Measurements from ENCODE around the gene PSMC3.
A peak's percentile ranks its signal among the peaks of the same experiment; 100 is the strongest.

Gene PSMC3

DNA sequence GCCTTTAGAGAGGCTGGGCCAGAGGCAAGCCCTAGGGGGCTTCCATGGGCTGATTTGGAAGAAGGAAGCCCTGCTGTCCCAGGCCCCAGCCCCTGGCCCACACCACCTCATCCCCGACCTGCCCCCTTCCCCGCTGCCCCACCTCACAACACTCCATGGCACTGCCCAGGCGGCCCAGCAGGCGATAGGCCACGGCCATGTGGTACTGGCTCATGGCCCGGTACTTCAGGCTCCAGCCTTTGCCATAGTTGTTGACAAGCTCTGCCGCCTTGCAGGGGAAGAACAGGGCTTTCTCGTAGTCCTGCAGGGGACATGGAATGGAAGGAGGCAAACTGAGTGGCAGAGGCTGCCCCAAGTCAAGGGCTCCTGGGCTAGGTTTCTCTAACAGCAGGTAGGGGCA lies 16.3 kb upstream of the PSMC3 start:
- DNase-seq: no peak

GRCh38 chr11:47441421-47441820 lies 15.2 kb upstream of the PSMC3 start:
- DNase-seq: no peak

GRCh38 chr11:47440054-47440476 lies 13.8 kb upstream of the PSMC3 start:
- no peak for DNase-seq

DNA sequence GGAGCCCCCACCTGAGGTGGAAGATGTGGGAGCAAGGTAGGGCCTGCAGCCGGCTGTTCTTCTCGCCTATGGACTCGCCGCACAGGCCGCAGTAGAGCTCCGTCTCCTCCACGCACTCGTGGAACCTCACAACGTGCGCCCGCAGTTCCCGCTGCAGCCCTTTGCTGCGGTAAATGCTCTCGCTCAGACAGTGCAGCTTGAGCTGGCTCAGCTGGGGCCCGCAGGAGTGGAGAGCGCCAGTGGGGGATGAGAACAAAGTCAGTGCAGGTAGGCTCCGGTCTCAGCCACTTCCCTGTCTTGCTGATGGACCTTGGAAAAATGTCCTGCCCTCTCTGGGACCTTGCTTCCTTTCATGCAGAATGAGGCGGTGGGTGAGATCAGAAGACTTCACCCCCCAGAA lies 12.5 kb upstream of the PSMC3 start:
- no peak for DNase-seq

DNA sequence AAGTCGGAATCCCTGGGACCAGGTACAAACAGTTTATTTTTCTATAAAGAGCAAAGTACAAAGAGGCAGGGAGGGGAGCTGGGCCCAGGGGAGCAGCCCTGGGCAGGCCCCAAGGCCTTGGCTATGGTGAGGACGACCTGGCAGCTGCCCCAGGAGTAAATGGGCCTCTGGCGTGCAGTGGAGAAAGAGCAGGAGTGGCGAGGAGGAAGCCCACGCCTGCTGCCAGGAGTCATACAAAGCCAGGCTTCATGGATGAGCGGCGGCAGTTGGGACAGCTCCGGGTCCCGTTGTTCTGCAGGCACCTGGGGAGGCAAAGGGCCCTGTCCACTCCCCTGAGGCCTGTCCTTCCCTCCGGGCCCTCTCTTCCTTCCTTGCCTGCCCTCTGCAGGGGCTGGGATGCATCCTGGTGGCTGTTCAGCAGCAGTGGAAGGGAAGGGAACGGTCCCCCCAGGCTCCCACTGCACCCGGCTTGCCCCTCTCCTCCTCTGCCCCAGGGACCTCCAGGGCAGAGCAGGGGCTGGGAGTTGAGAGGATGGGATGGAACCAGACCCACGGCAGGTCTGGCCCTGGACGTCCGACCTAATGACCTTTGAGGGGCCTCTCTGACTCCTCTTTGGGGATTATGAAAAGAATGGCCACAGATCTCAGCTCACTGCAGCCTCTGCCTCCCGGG lies 11.6 kb upstream of the PSMC3 start:
- DNase-seq: no peak

DNA sequence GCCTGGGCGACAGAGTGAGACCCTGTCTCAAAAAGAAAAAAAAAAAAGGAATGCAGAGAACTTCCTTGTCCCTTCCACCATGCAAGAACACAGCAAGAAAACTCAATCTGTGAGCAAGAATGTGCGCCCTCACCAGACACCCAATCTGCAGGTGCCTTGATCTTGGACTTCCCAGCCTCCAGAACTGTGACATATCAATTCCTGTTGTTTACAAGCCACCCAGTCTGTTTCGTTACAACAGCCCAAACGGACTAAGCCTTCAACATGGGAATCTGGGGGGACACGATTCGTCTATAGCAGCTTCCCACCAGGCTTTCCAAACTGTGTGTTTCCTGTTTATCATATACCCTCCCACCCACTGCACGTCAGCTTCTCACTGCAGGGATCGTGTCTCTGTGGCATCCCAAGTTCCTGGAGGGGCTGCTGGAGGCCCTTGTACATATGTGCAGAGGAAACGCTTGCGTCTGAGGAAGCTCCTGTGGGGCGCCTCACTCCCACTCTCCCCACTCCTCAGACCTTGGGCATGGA lies 11.0 kb upstream of the PSMC3 start:
- DNase-seq: no peak

GRCh38 chr11:47436726-47437125 lies 10.5 kb upstream of the PSMC3 start:
- no peak for DNase-seq

GRCh38 chr11:47435687-47436086 lies 9.4 kb upstream of the PSMC3 start:
- no peak for DNase-seq

DNA sequence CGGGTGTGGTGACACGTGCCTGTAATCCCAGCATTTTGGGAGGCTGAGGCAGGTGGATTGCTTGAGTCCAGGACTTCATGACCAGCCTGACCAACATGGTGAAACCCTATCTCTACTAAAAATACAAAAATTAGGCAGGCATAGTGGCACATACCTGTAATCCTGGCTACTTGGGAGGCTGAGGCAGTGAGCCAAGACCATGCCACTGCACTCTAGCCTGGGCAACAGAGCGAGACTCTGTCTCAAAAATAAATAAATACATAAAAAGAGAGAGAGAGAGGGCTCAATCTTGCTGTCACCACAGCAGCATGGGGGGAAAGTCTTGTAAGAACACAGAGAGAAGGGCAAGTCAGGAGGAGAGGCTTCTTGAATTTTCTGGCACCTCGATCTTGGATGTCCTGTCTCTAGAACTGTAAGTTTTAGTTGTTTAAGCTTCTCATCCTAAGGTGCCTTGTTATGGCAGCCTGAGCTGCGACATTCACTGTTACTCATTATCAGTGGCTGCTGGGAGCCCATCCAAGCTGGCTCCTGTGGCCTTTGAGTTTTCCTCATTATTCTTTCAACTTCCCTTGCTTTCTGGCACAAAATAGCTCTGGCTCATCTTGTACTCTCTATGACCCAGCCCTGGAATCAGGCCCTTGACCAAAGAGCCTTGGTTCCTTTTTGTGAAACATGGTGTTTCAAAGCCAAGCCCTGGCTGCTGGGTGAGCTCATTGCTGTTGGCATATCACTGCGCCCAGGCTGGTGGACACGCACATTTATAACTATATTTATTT lies 8.0 kb upstream of the PSMC3 start:
- peak; percentile 14 for DNase-seq

DNA sequence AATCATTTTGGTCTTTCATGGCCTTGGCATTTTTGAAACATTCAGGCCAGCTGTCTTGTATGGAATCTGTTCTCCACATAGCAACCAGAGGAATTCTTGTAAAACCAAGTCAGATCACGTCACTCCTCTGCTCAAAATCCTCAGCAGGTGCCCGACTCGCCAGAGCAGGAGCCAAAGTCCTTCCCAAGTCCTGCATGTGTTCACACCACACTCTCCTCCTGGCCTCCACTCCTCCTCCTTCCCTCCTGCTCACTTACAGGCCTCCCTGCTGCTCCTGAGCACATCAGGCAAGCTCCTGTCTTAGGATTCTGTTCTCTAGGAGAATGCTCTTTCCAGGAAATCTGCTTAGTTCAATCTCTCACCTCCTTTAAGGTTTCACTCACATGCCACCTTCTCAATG lies 6.9 kb upstream of the PSMC3 start:
- DNase-seq: no peak

GRCh38 chr11:47431356-47432083 lies 5.3 kb upstream of the PSMC3 start:
- no peak for DNase-seq

GRCh38 chr11:47430524-47430923 lies 4.3 kb upstream of the PSMC3 start:
- no peak for DNase-seq

GRCh38 chr11:47425611-47426010 lies 628 bp downstream of the PSMC3 start:
- DNase-seq: no peak

- DNase-seq: no peak
Observed at GRCh38 chr11:47418454-47419259, 7.6 kb downstream of the PSMC3 start.

- no peak for DNase-seq
Observed at GRCh38 chr11:47417712-47418111, 8.5 kb downstream of the PSMC3 start.

GRCh38 chr11:47415949-47416472 lies 10.2 kb downstream of the PSMC3 start:
- DNase-seq: peak; percentile 94

GRCh38 chr11:47415091-47415854 lies 11.0 kb downstream of the PSMC3 start:
- no peak for DNase-seq

GRCh38 chr11:47414685-47415070 lies 11.6 kb downstream of the PSMC3 start:
- DNase-seq: no peak

DNA sequence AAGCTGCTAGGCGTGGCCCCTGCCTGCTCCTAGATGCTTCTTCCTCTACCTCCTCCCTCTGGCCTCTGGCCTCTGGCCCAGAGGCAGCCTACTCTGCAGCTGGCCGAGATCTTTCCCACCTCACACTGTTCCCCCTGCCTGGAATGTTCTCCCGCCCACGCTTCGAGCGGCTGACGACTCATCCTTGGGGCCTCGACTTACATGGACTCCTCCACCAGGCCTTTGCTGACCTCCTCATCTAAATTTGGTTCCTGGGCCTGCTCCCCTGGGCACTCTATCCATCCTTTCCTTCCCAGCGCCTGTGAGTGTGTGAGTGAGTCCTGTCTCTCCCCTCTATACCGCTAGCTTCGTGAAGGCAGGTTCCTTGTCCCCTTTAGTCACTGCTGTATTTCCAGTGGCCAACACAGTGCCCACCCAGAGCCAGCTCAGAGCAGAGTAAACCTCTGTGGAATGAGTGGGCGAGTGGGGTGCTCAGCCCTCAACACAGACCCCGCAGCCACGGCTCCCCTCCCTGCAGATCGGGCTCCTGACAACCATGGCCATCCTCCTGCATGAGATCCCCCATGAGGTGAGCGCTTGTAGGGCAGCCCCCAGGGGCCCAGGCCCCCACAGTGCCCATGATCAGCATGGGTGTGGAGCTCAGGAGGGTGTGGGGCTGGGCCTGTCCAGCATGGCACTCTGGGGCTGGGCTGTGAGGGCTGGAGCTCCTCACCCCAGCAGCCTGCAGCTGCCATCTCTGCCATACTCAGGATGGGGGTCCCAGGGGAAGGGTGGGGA lies 12.1 kb downstream of the PSMC3 start:
- peak; percentile 60 for DNase-seq

DNA sequence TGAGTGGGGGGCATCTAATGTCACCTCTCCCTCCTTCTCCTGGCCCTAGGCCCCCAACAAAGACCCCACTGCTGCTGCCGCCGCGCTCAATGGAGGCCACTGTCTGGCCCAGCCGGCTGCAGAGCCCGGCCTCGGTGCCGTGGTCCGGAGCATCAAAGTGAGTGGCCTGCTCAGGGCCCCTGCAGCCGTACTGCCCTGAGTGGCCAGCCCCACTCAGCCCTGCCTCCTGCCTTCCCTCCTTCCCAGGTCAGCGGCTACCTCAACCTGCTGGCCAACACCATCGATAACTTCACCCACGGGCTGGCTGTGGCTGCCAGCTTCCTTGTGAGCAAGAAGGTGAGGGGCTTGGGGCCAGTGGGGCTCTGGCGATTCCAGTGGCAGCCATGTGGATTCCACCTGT lies 12.9 kb downstream of the PSMC3 start:
- DNase-seq: no peak

Measured in NCI-H226 (cell line).